ENCODE measurements around the gene CCSER2. TPM values are rescaled to one million over a fixed set of nuclear protein-coding genes. Genes with fewer than 3 reads are reported as not detected.
"Not testable (repeated sequence)": the region's sequence is repeated elsewhere in the genome, so short reads cannot be mapped to it uniquely, and the experiment has no call there.

Gene CCSER2
- total RNA-seq, 2 experiments from 2014 or later = 69.8 to 73.5 TPM

DNA sequence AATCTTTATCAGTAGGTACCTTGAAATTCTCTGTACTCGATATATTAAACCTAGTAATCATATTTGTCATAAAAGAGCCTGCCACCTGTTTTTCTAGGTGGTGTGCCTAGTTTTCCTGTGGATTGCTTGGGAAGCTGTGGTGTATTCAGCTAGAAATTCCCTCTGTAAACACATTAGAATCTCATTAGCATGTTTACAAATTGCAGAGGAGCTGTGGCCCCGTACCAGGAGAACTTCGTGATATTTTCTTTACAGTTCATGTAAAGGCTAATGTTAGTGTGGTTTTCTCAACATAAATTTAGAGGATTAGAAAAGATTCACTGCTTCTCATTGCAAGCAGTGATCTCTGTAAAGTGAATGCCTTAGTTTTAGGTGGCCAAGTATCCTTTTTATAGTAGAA is 144.7 kb downstream of the CCSER2 start:
- no peak overlapping the region for H3K4me3 Mint-ChIP-seq
- POLR2A ChIA-PET = no interaction called here
- intact Hi-C loops (cut with micrococcal nuclease) = no loop called here
- H3K36me3 Mint-ChIP-seq = peaks cover 7% of the 10 kb centered on the region
- no peak for DNase-seq
- CTCF ChIA-PET = interaction anchor here (1.0 to 1.5 kb wide), 3 partner anchors 11 to 229 kb away, joined by 3 to 4 read pairs (median 4); partner anchors contain the start of gene RGR
- H3K27ac Mint-ChIP-seq = no peak overlapping the region
- H3K4me1 Mint-ChIP-seq (ENCODE audit: low read depth) = peaks cover 5% of the 10 kb centered on the region
- H3K9me3 Mint-ChIP-seq = no peaks in the 10 kb centered on the region
- H3K27me3 Mint-ChIP-seq = no peaks in the 10 kb centered on the region

DNA sequence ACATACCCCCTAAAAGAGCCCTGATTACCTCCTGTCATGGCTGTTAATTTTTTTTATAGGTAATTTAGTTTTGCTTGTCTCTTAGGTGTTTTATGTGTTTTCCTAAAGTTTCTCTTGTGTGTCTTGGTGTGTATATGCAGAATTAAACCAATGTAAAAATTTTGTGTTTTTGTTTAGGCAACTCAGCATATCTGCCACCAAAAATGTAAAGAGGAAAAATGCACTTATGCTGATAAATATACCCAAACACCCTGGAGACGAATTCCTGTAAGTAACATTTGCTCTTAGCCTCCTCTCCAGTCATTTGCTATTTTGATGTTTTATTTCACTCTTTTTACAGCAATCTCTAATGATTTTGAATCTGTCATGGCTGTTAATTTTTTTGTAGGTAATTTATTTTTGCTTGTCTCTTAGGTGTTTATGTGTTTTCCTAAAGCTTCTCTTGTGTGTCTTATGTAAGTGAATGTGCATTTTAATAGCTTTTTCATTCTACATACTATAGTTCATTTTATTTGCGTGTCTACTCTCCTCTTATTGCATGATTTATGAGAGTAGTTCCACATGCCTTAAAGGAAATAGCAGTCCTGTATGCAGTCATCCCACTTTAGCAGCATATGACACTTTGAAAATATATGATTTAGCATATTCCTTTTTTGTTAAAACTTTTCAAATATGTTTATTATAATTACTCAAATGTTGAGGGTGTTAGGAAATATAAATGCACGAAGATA is 149.2 kb downstream of the CCSER2 start:
- DNase-seq = no peak
- ChIA-PET CTCF (no interaction called here), POLR2A (no interaction called here)
- Mint-ChIP-seq H3K4me3 (no peak overlapping the region), H3K4me1 (ENCODE audit: low read depth) (peaks cover 6% of the 10 kb centered on the region), H3K27ac (no peak overlapping the region), H3K9me3 (no peaks in the 10 kb centered on the region), H3K36me3 (peaks cover 17% of the 10 kb centered on the region), H3K27me3 (no peaks in the 10 kb centered on the region)
- intact Hi-C loops (cut with micrococcal nuclease) = loop anchor here (5.0 kb wide), 1 partner anchor 40 kb away; no protein-coding TSS in a partner anchor

DNA sequence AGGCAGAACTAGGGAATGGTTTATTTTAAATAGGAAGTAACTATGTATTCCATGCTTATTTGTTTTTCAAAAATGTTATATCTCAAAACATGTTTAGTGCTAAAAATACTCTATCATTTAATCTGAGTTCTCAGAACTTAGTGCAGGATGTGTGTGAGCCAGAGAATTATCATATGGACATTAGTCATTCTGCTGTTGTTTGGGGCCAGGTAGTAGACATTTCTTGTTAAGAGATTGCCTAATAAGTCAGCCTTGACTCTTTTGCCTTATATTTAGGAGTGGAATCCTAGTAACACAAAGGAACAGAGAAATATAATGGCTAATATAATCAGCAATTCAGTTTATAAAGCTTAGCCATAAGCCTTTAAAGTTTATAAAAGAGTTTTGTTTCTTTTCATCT is 149.8 kb downstream of the CCSER2 start:
- ChIA-PET POLR2A (no interaction called here), CTCF (interaction anchor here (1.0 kb wide), 1 partner anchor 105 kb away, joined by 3 read pairs; no protein-coding TSS in a partner anchor)
- no peak for DNase-seq
- H3K27ac Mint-ChIP-seq = no peak overlapping the region
- H3K27me3 Mint-ChIP-seq = no peaks in the 10 kb centered on the region
- no peaks in the 10 kb centered on the region for H3K9me3 Mint-ChIP-seq
- peaks cover 19% of the 10 kb centered on the region for H3K36me3 Mint-ChIP-seq
- no peak overlapping the region for H3K4me3 Mint-ChIP-seq
- intact Hi-C loops (cut with micrococcal nuclease) = loop anchor here (5.0 kb wide), 1 partner anchor 41 kb away; no protein-coding TSS in a partner anchor
- peaks cover 6% of the 10 kb centered on the region for H3K4me1 Mint-ChIP-seq (ENCODE audit: low read depth)

DNA sequence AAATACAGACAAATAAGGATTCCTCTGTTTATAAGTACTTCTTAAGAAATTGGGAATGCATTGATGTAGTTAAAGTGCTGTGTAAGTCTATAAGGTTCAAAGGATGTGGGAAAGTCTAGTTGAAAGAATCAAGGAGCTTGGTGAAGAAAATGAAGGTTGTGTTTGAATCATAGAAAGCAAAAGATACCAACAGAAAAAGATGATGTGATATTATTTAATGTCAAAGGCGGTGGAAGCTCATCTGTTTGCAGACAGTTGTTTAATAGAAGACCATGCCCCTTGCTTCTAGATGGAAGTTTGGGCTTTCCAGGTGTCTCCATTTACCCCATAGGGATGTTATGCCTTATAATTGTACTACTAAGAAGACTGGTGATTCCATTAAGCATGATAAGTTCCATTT is 150.3 kb downstream of the CCSER2 start:
- Mint-ChIP-seq H3K4me3 (no peak overlapping the region), H3K9me3 (no peaks in the 10 kb centered on the region), H3K27ac (no peak overlapping the region), H3K4me1 (ENCODE audit: low read depth) (peaks cover 6% of the 10 kb centered on the region), H3K27me3 (no peaks in the 10 kb centered on the region), H3K36me3 (peaks cover 19% of the 10 kb centered on the region)
- intact Hi-C loops (cut with micrococcal nuclease) = loop anchor here (5.0 kb wide), 1 partner anchor 41 kb away; no protein-coding TSS in a partner anchor
- POLR2A ChIA-PET = no interaction called here
- CTCF ChIA-PET = interaction anchor here (1.0 to 1.2 kb wide), 2 partner anchors 49 to 106 kb away, joined by 3 to 4 read pairs; no protein-coding TSS in a partner anchor
- DNase-seq = no peak

DNA sequence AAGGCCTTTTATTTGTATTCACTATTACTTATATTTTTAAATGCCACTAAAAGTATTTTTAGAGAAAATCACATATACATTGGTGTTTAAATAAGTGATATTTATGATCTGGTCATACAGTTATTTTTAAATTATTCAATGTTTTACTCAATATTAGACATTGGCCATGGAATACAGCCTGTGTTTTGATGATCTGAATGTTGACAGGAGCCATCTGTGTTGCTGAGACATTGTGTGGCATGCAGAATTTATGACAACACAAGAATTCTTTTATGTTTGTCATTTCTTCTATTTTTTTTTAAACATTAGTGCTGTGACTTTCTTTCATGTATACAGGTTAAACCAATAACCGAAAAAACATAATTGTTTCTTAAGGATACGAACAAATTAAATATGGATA is 156.2 kb downstream of the CCSER2 start:
- intact Hi-C loops (cut with micrococcal nuclease) = no loop called here
- peaks cover 40% of the 10 kb centered on the region for H3K36me3 Mint-ChIP-seq
- peaks cover 11% of the 10 kb centered on the region for H3K4me1 Mint-ChIP-seq (ENCODE audit: low read depth)
- H3K4me3 Mint-ChIP-seq = no peak overlapping the region
- POLR2A ChIA-PET = no interaction called here
- no peak for DNase-seq
- H3K27me3 Mint-ChIP-seq = no peaks in the 10 kb centered on the region
- H3K9me3 Mint-ChIP-seq = peaks cover 3% of the 10 kb centered on the region
- no peak overlapping the region for H3K27ac Mint-ChIP-seq
- CTCF ChIA-PET = no interaction called here

DNA sequence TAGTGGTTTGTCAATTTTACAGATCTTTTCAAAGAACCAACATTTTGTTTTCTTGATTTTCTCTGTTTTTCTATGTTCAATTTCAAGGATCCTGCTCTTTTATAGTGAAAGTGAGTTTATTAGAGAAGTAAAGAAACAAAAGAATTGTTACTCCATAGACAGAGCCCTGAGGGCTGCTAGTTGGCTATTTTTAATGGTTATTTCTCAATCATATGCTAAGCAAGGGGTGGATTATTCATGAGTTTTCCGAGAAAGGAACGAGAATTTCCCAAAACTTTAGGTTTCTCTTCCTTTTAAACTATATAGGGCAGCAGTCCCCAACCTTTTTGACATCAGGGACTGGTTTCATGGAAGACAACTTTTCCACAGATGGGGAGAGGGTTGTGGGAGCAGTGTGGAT is 165.0 kb downstream of the CCSER2 start:
- ChIA-PET POLR2A (no interaction called here), CTCF (interaction anchor here (1.5 kb wide), 1 partner anchor 63 kb away, joined by 4 read pairs; no protein-coding TSS in a partner anchor)
- Mint-ChIP-seq H3K4me1 (ENCODE audit: low read depth) (peaks cover 24% of the 10 kb centered on the region), H3K27me3 (no peaks in the 10 kb centered on the region), H3K36me3 (peaks cover 34% of the 10 kb centered on the region), H3K4me3 (no peak overlapping the region), H3K9me3 (no peaks in the 10 kb centered on the region), H3K27ac (no peak overlapping the region)
- intact Hi-C loops (cut with micrococcal nuclease) = no loop called here
- DNase-seq = no peak

DNA sequence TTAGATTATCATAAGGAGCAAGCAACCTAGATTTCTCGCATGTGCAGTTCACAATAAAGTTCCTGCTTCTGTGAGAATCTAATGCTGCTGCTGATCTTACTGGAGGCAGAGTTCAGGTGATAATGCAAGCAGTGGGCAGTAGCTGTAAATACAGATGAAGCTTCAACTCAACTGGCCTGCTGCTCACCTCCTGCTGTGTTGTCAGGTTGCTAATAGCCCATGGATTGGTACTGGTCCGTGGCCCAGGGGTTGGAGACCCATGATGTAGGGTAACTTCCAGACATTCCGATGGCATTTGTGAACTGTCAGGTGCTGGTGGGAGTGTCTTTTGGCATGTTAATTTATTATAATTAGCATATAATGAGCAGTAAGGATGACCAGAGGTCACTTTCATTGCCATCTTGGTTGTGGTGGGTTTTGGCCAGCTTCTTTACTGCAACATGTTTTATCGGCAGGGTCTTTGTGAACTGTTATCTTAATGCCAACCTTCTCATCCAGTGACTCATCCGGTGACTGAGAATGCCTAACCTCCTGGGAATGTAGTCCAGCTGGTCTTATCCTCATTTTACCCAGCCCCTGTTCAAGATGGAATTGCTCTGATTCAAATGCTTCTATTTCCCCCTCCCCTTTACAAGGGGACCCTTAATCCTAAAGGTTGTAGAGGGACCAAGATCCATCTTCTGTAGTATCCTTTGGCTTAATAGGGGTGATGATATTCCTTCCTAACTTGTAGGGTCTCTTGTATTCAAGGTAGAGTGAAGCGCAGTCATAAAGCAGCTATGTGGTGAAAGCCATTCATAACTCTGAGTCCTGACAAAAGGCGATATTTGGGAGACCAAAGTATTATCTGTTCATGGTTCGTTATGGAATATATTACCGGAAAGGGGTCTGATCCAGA is 165.8 kb downstream of the CCSER2 start:
- no peaks in the 10 kb centered on the region for H3K9me3 Mint-ChIP-seq
- H3K27me3 Mint-ChIP-seq = no peaks in the 10 kb centered on the region
- ChIA-PET CTCF (interaction anchor here (0.9 to 1.5 kb wide), 3 partner anchors 64 to 227 kb away, joined by 3 to 4 read pairs (median 3); no protein-coding TSS in a partner anchor), POLR2A (no interaction called here)
- DNase-seq = no peak
- intact Hi-C loops (cut with micrococcal nuclease) = no loop called here
- no peak overlapping the region for H3K27ac Mint-ChIP-seq
- peaks cover 25% of the 10 kb centered on the region for H3K36me3 Mint-ChIP-seq
- H3K4me1 Mint-ChIP-seq (ENCODE audit: low read depth) = peaks cover 15% of the 10 kb centered on the region
- no peak overlapping the region for H3K4me3 Mint-ChIP-seq

DNA sequence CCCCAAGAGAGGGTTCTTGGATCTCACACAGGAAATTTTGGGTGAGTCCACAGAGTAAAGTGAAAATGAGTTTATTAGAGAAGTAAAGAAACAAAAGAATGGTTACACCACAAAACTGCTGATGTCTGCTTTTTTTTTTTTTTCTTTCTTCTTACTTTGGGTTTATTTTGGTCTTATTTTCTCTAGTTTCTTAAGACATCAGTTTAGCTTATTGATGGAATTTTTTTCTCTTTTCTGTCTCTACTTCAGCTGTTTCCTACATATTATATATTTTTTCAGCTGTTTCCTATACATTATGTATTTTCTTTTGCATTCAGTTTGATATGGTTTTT is 166.4 kb downstream of the CCSER2 start:
- no peak for DNase-seq
- Mint-ChIP-seq H3K27me3 (no peaks in the 10 kb centered on the region), H3K36me3 (peaks cover 25% of the 10 kb centered on the region), H3K27ac (no peak overlapping the region), H3K4me1 (ENCODE audit: low read depth) (peaks cover 15% of the 10 kb centered on the region), H3K4me3 (no peak overlapping the region), H3K9me3 (no peaks in the 10 kb centered on the region)
- POLR2A ChIA-PET = no interaction called here
- CTCF ChIA-PET = interaction anchor here (0.9 to 1.5 kb wide), 3 partner anchors 64 to 227 kb away, joined by 3 to 4 read pairs (median 3); no protein-coding TSS in a partner anchor
- intact Hi-C loops (cut with micrococcal nuclease) = loop anchor here (5.0 kb wide), 1 partner anchor 38 kb away; no protein-coding TSS in a partner anchor

DNA sequence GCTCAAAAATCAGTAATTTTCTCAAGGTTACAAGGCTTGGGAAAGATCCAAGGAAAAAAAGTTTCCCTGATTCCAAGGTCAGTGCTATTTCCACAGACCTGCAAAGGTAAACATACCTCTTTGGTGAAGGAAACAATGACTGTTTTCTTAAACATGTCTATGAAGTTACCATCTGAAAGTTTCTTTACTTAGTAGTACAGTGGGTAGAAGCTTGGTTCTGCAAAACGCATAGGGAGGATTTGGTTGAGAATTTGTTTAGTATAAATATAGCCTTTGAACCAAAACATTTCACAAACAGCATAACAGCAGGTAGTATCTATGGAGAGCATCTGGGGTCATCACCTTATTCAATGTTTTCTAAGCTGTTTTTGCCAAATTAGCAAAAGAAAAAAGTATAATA is 169.6 kb downstream of the CCSER2 start:
- H3K36me3 Mint-ChIP-seq = peaks cover 8% of the 10 kb centered on the region
- H3K4me1 Mint-ChIP-seq (ENCODE audit: low read depth) = peaks cover 10% of the 10 kb centered on the region
- CTCF ChIA-PET = interaction anchor here (1.2 to 1.7 kb wide), 4 partner anchors 68 to 233 kb away, joined by 3 to 7 read pairs (median 4); no protein-coding TSS in a partner anchor
- no peaks in the 10 kb centered on the region for H3K9me3 Mint-ChIP-seq
- no peak for DNase-seq
- intact Hi-C loops (cut with micrococcal nuclease) = loop anchor here (5.0 kb wide), 1 partner anchor 41 kb away; no protein-coding TSS in a partner anchor
- POLR2A ChIA-PET = no interaction called here
- H3K27me3 Mint-ChIP-seq = no peaks in the 10 kb centered on the region
- no peak overlapping the region for H3K27ac Mint-ChIP-seq
- H3K4me3 Mint-ChIP-seq = no peak overlapping the region

DNA sequence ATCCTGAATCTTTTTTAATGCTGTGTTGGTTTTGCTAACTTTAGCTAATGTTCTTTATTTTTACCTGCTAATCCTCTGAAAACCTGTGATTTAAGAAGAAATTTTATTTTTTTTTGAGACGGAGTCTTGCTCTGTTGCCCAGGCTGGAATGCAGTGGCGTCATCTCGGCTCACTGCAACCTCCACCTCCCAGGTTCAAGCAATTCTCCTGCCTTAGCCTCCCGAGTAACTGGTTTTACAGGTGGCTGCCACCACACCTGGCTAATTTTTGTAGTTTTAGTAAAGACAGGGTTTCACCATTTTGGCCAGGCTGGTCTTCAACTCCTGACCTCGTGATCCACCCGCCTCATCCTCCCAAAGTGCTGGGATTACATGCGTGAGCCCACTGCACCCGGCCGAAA is 170.7 kb downstream of the CCSER2 start:
- DNase-seq; H3K27me3 Mint-ChIP-seq; H3K9me3 Mint-ChIP-seq; H3K36me3 Mint-ChIP-seq; H3K4me3 Mint-ChIP-seq; H3K4me1 Mint-ChIP-seq (ENCODE audit: low read depth); H3K27ac Mint-ChIP-seq; POLR2A ChIA-PET: not testable (repeated sequence)
- intact Hi-C loops (cut with micrococcal nuclease) = loop anchor here (5.0 kb wide), 1 partner anchor 42 kb away; no protein-coding TSS in a partner anchor
- CTCF ChIA-PET = interaction anchor here (1.2 to 1.7 kb wide), 2 partner anchors 69 to 234 kb away, joined by 3 to 5 read pairs; no protein-coding TSS in a partner anchor

DNA sequence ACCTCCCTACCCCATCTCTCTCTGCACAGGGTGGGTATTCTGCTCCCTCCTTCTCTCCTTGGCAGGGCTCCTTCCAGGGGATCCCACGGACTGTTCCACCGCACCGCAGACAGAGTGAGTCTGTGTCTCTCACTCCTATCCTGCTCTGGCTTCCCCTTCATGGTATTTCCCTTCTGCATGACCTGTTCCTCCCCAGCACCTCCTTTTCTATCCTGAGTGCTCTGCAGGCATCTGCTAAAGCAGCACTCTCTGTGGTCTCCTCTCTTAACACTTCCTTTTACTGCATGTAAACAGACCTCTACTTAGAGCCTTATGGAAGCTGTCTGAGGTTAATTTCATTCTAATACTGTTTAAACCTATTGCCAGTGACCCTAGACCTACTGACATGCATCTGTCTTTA is 171.5 kb downstream of the CCSER2 start:
- DNase-seq = no peak
- CTCF ChIA-PET = no interaction called here
- H3K27ac Mint-ChIP-seq = no peak overlapping the region
- POLR2A ChIA-PET = interaction anchor here (0.5 kb wide), 1 partner anchor 141 kb away, joined by 3 read pairs; no protein-coding TSS in a partner anchor
- no peaks in the 10 kb centered on the region for H3K27me3 Mint-ChIP-seq
- H3K9me3 Mint-ChIP-seq = no peaks in the 10 kb centered on the region
- H3K4me3 Mint-ChIP-seq = no peak overlapping the region
- H3K4me1 Mint-ChIP-seq (ENCODE audit: low read depth) = peaks cover 4% of the 10 kb centered on the region
- intact Hi-C loops (cut with micrococcal nuclease) = loop anchor here (5.0 kb wide), 1 partner anchor 43 kb away; no protein-coding TSS in a partner anchor
- peaks cover 8% of the 10 kb centered on the region for H3K36me3 Mint-ChIP-seq

DNA sequence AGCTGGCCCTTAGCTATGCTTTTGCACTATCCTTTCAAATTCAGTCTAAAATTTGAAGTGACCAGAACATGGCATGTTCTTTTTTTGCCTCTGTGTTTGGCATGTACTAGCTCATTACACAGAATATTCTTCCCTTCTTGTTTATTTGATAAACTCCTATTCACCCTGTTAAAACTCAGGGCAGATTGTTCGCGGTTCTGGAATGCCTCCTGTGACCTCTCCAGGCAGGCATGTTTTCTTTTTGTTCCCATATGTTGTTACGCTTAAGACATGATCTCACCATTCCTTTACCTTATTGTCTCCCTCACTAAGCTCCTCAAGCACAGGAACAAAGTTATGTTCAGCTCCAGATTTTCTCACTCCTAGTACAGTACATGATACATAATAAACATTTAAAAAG is 181.7 kb downstream of the CCSER2 start:
- Mint-ChIP-seq H3K9me3 (no peaks in the 10 kb centered on the region), H3K36me3 (peaks cover 13% of the 10 kb centered on the region), H3K4me3 (no peak overlapping the region), H3K27ac (no peak overlapping the region), H3K27me3 (no peaks in the 10 kb centered on the region), H3K4me1 (ENCODE audit: low read depth) (no peaks in the 10 kb centered on the region)
- CTCF ChIA-PET = interaction anchor here (0.8 to 1.5 kb wide), 4 partner anchors 27 to 135 kb away, joined by 3 to 6 read pairs (median 6); no protein-coding TSS in a partner anchor
- DNase-seq = no peak
- intact Hi-C loops (cut with micrococcal nuclease) = no loop called here
- POLR2A ChIA-PET = no interaction called here

Data from activated CD4-positive, alpha-beta memory T cell treated with anti-CD3 and anti-CD28 coated beads for 36 hours (primary cell).